Right atrium auricular region (tissue), 2 donors: Measurements from ENCODE around the gene MNS1. TPM values are rescaled to one million over a fixed set of nuclear protein-coding genes. Genes with fewer than 3 reads are reported as not detected.

Experiments
- DNase-seq: peaks from one replicate; pipeline ENCODE4 v3.0.0-alpha.2; 2019; ENCODE audit warnings: low spot score
- H3K27ac ChIP-seq, 2 donors: fragments of 200-600 bp; sonication (generic); 1 replicate in 1 of 2; 2 replicates in 1 of 2; pipeline ENCODE4 v1.5.1; 2016 to 2019
- H3K27me3 ChIP-seq, 2 donors: fragments of 200-600 bp; sonication (generic); one replicate each; pipeline versions ENCODE4 v1.5.1 to v1.6.0; 2017 to 2019
- H3K36me3 ChIP-seq: fragments of 200-600 bp; sonication (generic); one replicate; pipeline ENCODE4 v1.5.1; 2016
- H3K4me1 ChIP-seq, 2 donors: fragments of 200-600 bp; sonication (generic); one replicate each; pipeline versions ENCODE4 v1.5.1 to v1.6.0; 2017 to 2019
- H3K4me3 ChIP-seq, 2 donors: fragments of 200-600 bp; sonication (generic); 1 replicate in 1 of 2; 2 replicates in 1 of 2; pipeline ENCODE4 v1.5.1; 2017 to 2019; ENCODE audit warnings: mild to moderate bottlenecking in 1 of 2, moderate library complexity in 1 of 2
- H3K9me3 ChIP-seq, 2 donors: fragments of 200-600 bp; sonication (generic); one replicate each; pipeline ENCODE4 v1.5.1; 2019
- total RNA-seq, 2 donors: library from RNA; depleted of rRNA; stranded (reverse); fragments of >200 nt; gene quantifications; one replicate each; pipeline ENCODE4 v1.1.0, GENCODE V29; 2016
- TF ChIP-seq, protein P1 (sequence below), 2 donors: fragments of 200-600 bp; sonication (generic); IDR thresholded peaks; one replicate each; pipeline ENCODE4 v1.5.1; 2019; ENCODE audit warnings: antibody characterized with exemption in 2 of 2

MNS1 gene, protein sequence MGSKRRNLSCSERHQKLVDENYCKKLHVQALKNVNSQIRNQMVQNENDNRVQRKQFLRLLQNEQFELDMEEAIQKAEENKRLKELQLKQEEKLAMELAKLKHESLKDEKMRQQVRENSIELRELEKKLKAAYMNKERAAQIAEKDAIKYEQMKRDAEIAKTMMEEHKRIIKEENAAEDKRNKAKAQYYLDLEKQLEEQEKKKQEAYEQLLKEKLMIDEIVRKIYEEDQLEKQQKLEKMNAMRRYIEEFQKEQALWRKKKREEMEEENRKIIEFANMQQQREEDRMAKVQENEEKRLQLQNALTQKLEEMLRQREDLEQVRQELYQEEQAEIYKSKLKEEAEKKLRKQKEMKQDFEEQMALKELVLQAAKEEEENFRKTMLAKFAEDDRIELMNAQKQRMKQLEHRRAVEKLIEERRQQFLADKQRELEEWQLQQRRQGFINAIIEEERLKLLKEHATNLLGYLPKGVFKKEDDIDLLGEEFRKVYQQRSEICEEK
- 1 to 10 TPM in 1 of 2 donors, under 1 TPM in 1; 0.51 to 2.0 TPM for total RNA-seq

DNA sequence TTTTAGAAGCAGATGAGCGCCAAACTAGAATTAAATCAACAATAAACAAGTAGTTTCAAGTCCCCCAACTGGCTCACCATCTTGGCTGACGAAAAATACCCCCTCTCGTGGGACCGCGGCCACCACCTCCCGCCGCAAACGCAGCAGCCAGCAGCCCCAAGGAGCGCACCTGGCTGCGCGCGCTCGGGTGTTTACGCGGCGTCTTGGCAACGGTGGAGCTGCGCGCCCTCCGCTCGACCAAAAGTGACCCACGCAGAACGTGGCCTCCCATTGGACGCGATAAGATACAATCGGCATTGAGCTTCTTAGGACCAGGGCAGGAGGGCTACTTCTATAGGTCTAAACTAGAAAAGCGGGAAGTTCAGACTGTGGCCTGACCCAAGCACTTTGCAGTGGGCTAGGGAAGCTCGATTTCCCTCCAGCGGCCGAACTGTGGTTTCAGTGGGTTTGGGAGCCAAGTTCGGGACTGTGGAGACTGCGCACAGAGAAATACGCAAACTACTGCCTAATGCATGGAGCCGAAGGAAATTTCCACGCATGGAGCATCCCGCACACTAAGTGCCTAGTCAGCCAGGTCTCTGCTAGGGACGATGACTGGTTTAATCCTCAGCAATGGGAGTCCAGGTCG lies at the start of gene MNS1:
Gene MNS1 (minus strand): TSS at position 245 of the 628 bp plus-strand sequence. CDS start 165 bp downstream, at position 80.
- Histone ChIP-seq H3K4me1 (peaks cover 0 to 13% of the 10 kb centered on the region in 2 donors), H3K9me3 (no peaks in the 10 kb centered on the region), H3K36me3 (no peaks in the 10 kb centered on the region), H3K4me3 (peak within 1 kb of the TSS; percentile 48 to 53), H3K27me3 (no peaks in the 10 kb centered on the region), H3K27ac (no peak within 1 kb of the TSS)
- DNase-seq: peak; percentile 91
- TF ChIP-seq, protein P1, sequence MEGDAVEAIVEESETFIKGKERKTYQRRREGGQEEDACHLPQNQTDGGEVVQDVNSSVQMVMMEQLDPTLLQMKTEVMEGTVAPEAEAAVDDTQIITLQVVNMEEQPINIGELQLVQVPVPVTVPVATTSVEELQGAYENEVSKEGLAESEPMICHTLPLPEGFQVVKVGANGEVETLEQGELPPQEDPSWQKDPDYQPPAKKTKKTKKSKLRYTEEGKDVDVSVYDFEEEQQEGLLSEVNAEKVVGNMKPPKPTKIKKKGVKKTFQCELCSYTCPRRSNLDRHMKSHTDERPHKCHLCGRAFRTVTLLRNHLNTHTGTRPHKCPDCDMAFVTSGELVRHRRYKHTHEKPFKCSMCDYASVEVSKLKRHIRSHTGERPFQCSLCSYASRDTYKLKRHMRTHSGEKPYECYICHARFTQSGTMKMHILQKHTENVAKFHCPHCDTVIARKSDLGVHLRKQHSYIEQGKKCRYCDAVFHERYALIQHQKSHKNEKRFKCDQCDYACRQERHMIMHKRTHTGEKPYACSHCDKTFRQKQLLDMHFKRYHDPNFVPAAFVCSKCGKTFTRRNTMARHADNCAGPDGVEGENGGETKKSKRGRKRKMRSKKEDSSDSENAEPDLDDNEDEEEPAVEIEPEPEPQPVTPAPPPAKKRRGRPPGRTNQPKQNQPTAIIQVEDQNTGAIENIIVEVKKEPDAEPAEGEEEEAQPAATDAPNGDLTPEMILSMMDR (IDR thresholded peaks at IDR 0.05): no peak

DNA sequence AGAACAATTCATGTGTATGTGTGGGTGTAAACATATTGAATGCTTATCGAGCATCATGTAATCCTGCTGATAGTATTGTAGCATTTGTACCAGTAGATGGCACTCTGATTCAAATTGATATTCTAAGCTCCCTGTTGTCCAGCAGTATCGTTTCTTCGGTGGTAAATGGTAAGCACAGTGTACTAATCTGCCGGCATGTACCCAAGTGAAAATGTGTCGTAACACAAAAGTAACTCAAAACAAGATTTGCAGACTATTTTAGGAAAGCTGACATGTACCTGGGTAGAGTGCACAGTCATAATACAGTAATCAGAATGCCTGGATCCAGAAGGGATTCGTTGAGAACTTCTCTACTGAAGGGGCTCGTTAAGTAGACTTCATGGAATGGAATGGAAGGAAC lies 31.7 kb upstream of the MNS1 start:
- no peaks in the 10 kb centered on the region for H3K4me1 ChIP-seq
- H3K27me3 ChIP-seq: no peaks in the 10 kb centered on the region
- no peak for DNase-seq
- H3K4me3 ChIP-seq: no peak overlapping the region
- no peak overlapping the region for H3K27ac ChIP-seq
- H3K36me3 ChIP-seq: no peaks in the 10 kb centered on the region
- H3K9me3 ChIP-seq: no peaks in the 10 kb centered on the region
- TF ChIP-seq, protein P1 (IDR thresholded peaks at IDR 0.05): peak; percentile 56 to 78

DNA sequence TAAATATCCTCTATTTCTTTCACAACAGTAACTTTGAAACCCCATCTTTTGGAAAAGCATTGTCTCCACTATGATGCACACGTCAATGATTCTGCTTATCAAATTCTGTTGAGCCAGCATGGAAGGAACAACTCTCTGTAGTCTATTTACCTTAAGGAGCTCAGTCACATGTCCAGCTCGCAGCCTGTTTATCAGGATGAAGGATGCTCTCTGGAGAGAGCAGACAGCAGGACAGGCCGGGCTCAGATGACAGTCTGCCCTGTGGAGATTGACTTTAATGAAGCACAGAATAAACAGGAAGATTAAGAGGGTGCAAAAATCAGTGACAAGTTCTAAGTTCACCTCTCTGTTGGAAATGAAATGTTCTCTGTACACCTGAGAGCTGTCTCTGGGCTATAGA lies 30.6 kb upstream of the MNS1 start:
- Histone ChIP-seq H3K9me3 (no peaks in the 10 kb centered on the region), H3K36me3 (no peaks in the 10 kb centered on the region), H3K4me1 (no peaks in the 10 kb centered on the region), H3K27me3 (no peaks in the 10 kb centered on the region), H3K4me3 (no peak overlapping the region), H3K27ac (no peak overlapping the region)
- TF ChIP-seq, protein P1 (IDR thresholded peaks at IDR 0.05): no peak
- DNase-seq: no peak

DNA sequence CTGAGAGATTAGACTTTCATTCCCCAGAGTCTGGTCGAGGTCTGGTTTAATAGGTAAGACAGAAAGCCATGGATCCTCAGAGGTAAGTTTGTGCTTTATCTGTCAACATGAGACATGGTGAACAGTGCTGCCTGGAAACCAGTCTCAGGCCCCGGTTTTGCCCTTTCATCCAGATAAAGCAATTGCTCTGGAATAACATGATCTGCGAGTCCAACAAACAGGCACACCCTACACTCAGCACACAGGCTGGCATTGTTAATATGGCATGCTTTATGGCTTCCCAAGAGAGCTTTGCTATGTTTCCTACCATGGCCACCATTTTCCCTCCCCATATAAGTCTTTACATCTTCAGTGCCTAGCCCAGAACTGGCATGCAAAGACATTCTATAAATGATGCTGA lies 30.1 kb upstream of the MNS1 start:
- H3K27me3 ChIP-seq: no peaks in the 10 kb centered on the region
- no peak overlapping the region for H3K4me3 ChIP-seq
- H3K9me3 ChIP-seq: no peaks in the 10 kb centered on the region
- DNase-seq: no peak
- TF ChIP-seq, protein P1 (IDR thresholded peaks at IDR 0.05): no peak
- no peaks in the 10 kb centered on the region for H3K36me3 ChIP-seq
- no peak overlapping the region for H3K27ac ChIP-seq
- no peaks in the 10 kb centered on the region for H3K4me1 ChIP-seq

GRCh38 chr15:56492791-56493555 lies 28.0 kb upstream of the MNS1 start:
- H3K36me3 ChIP-seq: no peaks in the 10 kb centered on the region
- DNase-seq: no peak
- TF ChIP-seq, protein P1 (IDR thresholded peaks at IDR 0.05): no peak

More at GRCh38 chr15:56492791-56493555, 28.0 kb upstream of the MNS1 start:
- no peaks in the 10 kb centered on the region for H3K27me3 ChIP-seq
- no peaks in the 10 kb centered on the region for H3K4me1 ChIP-seq
- no peaks in the 10 kb centered on the region for H3K9me3 ChIP-seq
- H3K4me3 ChIP-seq: no peak overlapping the region
- H3K27ac ChIP-seq: no peak overlapping the region
